Spleen (tissue), 7 donors: ENCODE data around the gene FBLN5.

Experiments used
- POLR2A ChIP-seq, 3 donors: fragments of 450-650 bp; IDR thresholded peaks; one replicate each; pipeline ENCODE4 v1.5.1; 2017; ENCODE audit warnings: antibody characterized with exemption in 3 of 3, mild to moderate bottlenecking in 1 of 3
- TF ChIP-seq, protein P1 (sequence below), 11 experiments: fragments of 200-600 bp in 7 of 11; fragments of 450-650 bp in 4 of 11; sonication (generic) in 4 of 11; IDR thresholded peaks in 8 of 11; conservative IDR thresholded peaks in 3 of 11; 1 replicate in 7 of 11; 2 replicates in 4 of 11; pipeline versions ENCODE4 v1.4.0 to v1.8.0; 2016 to 2021; ENCODE audit warnings: antibody characterized with exemption in 11 of 11, inconsistent platforms in 4 of 11, mild to moderate bottlenecking in 1 of 11
- donor health status: DM: no; HTN: no; CAD: no; lungs with moderate emphysema.
- donor health status: DM: no; HTN: no; CAD: no.
- donor health status: DM: no; HTN: no; CAD: no.

DNA sequence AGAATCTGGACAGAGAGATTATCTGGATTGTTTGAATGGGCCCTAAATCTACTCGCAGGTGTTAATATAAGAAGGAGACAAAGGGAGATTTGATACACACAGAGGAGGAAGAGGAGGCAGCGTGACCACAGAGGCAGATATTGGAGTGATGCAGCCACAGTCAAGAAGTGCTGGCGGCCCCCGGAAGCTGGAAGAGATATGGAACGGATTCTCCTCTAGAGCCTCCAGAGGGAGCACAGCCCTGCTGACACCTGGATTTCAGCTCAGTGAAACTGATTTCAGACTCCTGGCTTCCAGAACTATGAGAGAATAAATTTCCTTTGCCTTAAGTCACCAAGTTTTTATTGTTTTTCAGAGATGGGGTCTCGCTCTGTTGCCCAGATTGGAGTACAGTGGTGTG, 71.0 kb downstream of the FBLN5 start:
- TF ChIP-seq, protein P1, sequence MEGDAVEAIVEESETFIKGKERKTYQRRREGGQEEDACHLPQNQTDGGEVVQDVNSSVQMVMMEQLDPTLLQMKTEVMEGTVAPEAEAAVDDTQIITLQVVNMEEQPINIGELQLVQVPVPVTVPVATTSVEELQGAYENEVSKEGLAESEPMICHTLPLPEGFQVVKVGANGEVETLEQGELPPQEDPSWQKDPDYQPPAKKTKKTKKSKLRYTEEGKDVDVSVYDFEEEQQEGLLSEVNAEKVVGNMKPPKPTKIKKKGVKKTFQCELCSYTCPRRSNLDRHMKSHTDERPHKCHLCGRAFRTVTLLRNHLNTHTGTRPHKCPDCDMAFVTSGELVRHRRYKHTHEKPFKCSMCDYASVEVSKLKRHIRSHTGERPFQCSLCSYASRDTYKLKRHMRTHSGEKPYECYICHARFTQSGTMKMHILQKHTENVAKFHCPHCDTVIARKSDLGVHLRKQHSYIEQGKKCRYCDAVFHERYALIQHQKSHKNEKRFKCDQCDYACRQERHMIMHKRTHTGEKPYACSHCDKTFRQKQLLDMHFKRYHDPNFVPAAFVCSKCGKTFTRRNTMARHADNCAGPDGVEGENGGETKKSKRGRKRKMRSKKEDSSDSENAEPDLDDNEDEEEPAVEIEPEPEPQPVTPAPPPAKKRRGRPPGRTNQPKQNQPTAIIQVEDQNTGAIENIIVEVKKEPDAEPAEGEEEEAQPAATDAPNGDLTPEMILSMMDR (IDR thresholded peaks at IDR 0.05 in 8 of 11, conservative IDR thresholded peaks at IDR 0.05 in 3 of 11), result no peak
- TF ChIP-seq POLR2A (IDR thresholded peaks at IDR 0.05), result no peak
